Endothelial cell (in vitro differentiated cells): ENCODE results near the gene CHRNB2. TPM values are rescaled to one million over a fixed set of nuclear protein-coding genes. Genes with fewer than 3 reads are reported as not detected.

ENCODE experiments used
- DNase-seq: peaks from one replicate; pipeline ENCODE4 v3.0.0; 2021; ENCODE audit warnings: low spot score
- H3K27ac Mint-ChIP-seq: one replicate; pipeline ENCODE4 v1.8.0; 2021; ENCODE audit warnings: mixed read lengths, inconsistent platforms; ENCODE audit not compliant: unreplicated experiment
- H3K27me3 Mint-ChIP-seq: one replicate; pipeline ENCODE4 v1.8.0; 2021; ENCODE audit warnings: mild to moderate bottlenecking, moderate library complexity, mixed read lengths, inconsistent platforms; ENCODE audit not compliant: unreplicated experiment
- H3K36me3 Mint-ChIP-seq: one replicate; pipeline ENCODE4 v1.8.0; 2021; ENCODE audit warnings: mild to moderate bottlenecking, low read depth, mixed read lengths, inconsistent platforms; ENCODE audit not compliant: unreplicated experiment
- H3K4me1 Mint-ChIP-seq: one replicate; pipeline ENCODE4 v1.8.0; 2021; ENCODE audit warnings: mild to moderate bottlenecking, mixed read lengths, inconsistent platforms; ENCODE audit not compliant: unreplicated experiment
- H3K4me3 Mint-ChIP-seq: one replicate; pipeline ENCODE4 v1.8.0; 2021; ENCODE audit warnings: mild to moderate bottlenecking, mixed read lengths, inconsistent platforms; ENCODE audit not compliant: unreplicated experiment
- H3K9me3 Mint-ChIP-seq: one replicate; pipeline ENCODE4 v1.8.0; 2021; ENCODE audit warnings: mixed read lengths, inconsistent platforms; ENCODE audit not compliant: unreplicated experiment
- CTCF ChIP-seq: fragments of 200-600 bp; sonication (generic); IDR thresholded peaks from one replicate; pipeline ENCODE4 v1.5.0; 2021; ENCODE audit warnings: antibody characterized with exemption; ENCODE audit not compliant: unreplicated experiment
- total RNA-seq: library from RNA; stranded (reverse); fragmentation: NEBNext Ultra II Directional; extraction: Animal tissue kit (Norgen Biotek cat#: 25700); gene quantifications from one replicate; pipeline ENCODE4 v1.2.1, GENCODE V29; 2021; ENCODE audit not compliant: unreplicated experiment

CHRNB2 gene
- total RNA-seq, 1 donor from 2014 or later: 0.44 TPM

- peaks cover 64% of the 10 kb centered on the region for H3K36me3 Mint-ChIP-seq
- H3K9me3 Mint-ChIP-seq: no peaks in the 10 kb centered on the region
- H3K27ac Mint-ChIP-seq: no peak overlapping the region
- no peak for DNase-seq
- no peak for TF ChIP-seq CTCF
- no peaks in the 10 kb centered on the region for H3K27me3 Mint-ChIP-seq
- H3K4me1 Mint-ChIP-seq: peaks cover 9% of the 10 kb centered on the region
- H3K4me3 Mint-ChIP-seq: peak overlapping the region; percentile 29
These were observed 23.6 kb downstream of the CHRNB2 start for GRCh38 chr1:154591206-154591605.

- peaks cover 9% of the 10 kb centered on the region for H3K4me1 Mint-ChIP-seq
- TF ChIP-seq CTCF: no peak
- no peak for DNase-seq
- H3K27ac Mint-ChIP-seq: no peak overlapping the region
- H3K4me3 Mint-ChIP-seq: no peak overlapping the region
- H3K36me3 Mint-ChIP-seq: peaks cover 64% of the 10 kb centered on the region
- H3K9me3 Mint-ChIP-seq: no peaks in the 10 kb centered on the region
- no peaks in the 10 kb centered on the region for H3K27me3 Mint-ChIP-seq
These were observed 25.8 kb downstream of the CHRNB2 start for GRCh38 chr1:154593390-154593789.

GRCh38 chr1:154594811-154595210 is 27.2 kb downstream of the CHRNB2 start:
- no peaks in the 10 kb centered on the region for H3K9me3 Mint-ChIP-seq
- no peak overlapping the region for H3K4me3 Mint-ChIP-seq
- H3K27ac Mint-ChIP-seq: no peak overlapping the region
- DNase-seq: no peak
- no peaks in the 10 kb centered on the region for H3K27me3 Mint-ChIP-seq
- H3K4me1 Mint-ChIP-seq: peaks cover 6% of the 10 kb centered on the region
- TF ChIP-seq CTCF: no peak
- H3K36me3 Mint-ChIP-seq: peaks cover 54% of the 10 kb centered on the region

GRCh38 chr1:154595621-154596020 is 28.0 kb downstream of the CHRNB2 start:
- no peaks in the 10 kb centered on the region for H3K27me3 Mint-ChIP-seq
- no peak overlapping the region for H3K27ac Mint-ChIP-seq
- no peak for DNase-seq
- no peak for TF ChIP-seq CTCF
- peaks cover 3% of the 10 kb centered on the region for H3K4me1 Mint-ChIP-seq
- no peaks in the 10 kb centered on the region for H3K9me3 Mint-ChIP-seq
- no peak overlapping the region for H3K4me3 Mint-ChIP-seq
- H3K36me3 Mint-ChIP-seq: peaks cover 53% of the 10 kb centered on the region

GRCh38 chr1:154598871-154599635 is 31.5 kb downstream of the CHRNB2 start:
- Mint-ChIP-seq H3K27ac (no peak overlapping the region), H3K4me3 (no peak overlapping the region), H3K4me1 (peaks cover 13% of the 10 kb centered on the region), H3K36me3 (peaks cover 56% of the 10 kb centered on the region), H3K9me3 (no peaks in the 10 kb centered on the region), H3K27me3 (peaks cover 3% of the 10 kb centered on the region)
- no peak for TF ChIP-seq CTCF
- no peak for DNase-seq
